Measurements from ENCODE around the gene MEX3B. TPM values are rescaled to one million over a fixed set of nuclear protein-coding genes. Genes with fewer than 3 reads are reported as not detected.

Gene MEX3B
- total and polyA plus RNA-seq, 9 of the 15 experiments (the other 6 are each of a cell fraction or from before 2014, with no cell fraction given), result 0.94 to 12.8 (median 3.6) TPM

GRCh38 chr15:82044373-82045178, 1.2 kb downstream of the MEX3B start:
- peak overlapping the region; percentile 88 for H3K4me2 ChIP-seq (ENCODE audit: insufficient read depth, low read length)
- H2AFZ ChIP-seq (ENCODE audit: low read depth, low read length), result no peak overlapping the region
- intact Hi-C loops (cut with micrococcal nuclease), result loop anchor here (5.0 kb wide), 1 partner anchor 232 kb away; no protein-coding TSS in a partner anchor
- H3K27ac ChIP-seq (ENCODE audit: extremely low read depth, low read depth, low read length), result peak overlapping the region; percentile 85; the same call in 1 of the 3 replicates
- TF ChIP-seq SRSF3 (IDR thresholded peaks at IDR 0.05; ENCODE audit: insufficient read depth, low read length) (no peak), ZBTB9 (CRISPR knock-in tag; IDR thresholded peaks at IDR 0.05) (0 out of 2 replicates have a peak, but pooled peaks have one; percentile 23), GABPB1 (CRISPR knock-in tag; IDR thresholded peaks at IDR 0.05) (0 out of 2 replicates have a peak, but pooled peaks have one; percentile 35), HDAC2 (IDR thresholded peaks at IDR 0.05) (0 out of 2 replicates have a peak, but pooled peaks have one; percentile 7), REST (IDR thresholded peaks at IDR 0.05; ENCODE audit: borderline replicate concordance) (no peak), REST (CRISPR knock-in tag; IDR thresholded peaks at IDR 0.05; ENCODE audit: low read depth) (no peak), RFX7 (CRISPR knock-in tag; IDR thresholded peaks at IDR 0.05) (no peak), RBFOX2 (IDR thresholded peaks at IDR 0.05; ENCODE audit: low read depth, low read length) (peak; percentile 57; the same call in 1 of the 2 replicates), POLR2G (IDR thresholded peaks at IDR 0.05; ENCODE audit: low read depth, low read length) (0 out of 2 replicates have a peak, but pooled peaks have one; percentile 33), FIP1L1 (IDR thresholded peaks at IDR 0.05; ENCODE audit: low read depth, low read length, poor library complexity, severe bottlenecking) (peak; percentile 2)
- in situ Hi-C loops (cut with MboI), result no loop called here
- CTCF ChIA-PET (ENCODE audit: low intra/inter-chr PET ratio), result no interaction called here
- H3K27me3 ChIP-seq (ENCODE audit: control insufficient read depth in 2 of 2, insufficient read depth in 2 of 2, low read length in 2 of 2), result no peaks in the 10 kb centered on the region
- H3K9me3 ChIP-seq (replicated peaks; ENCODE audit: control insufficient read depth, insufficient read depth, low read depth, low read length), result 0 out of 2 replicates have a peak, but pooled peaks cover 5% of the 10 kb centered on the region
- peaks cover 33% of the 10 kb centered on the region for H3K79me2 ChIP-seq (ENCODE audit: control insufficient read depth, insufficient read depth, low read length)
- peak overlapping the region; percentile 82 to 95; a peak in 3 of 4 replicates for H3K9ac ChIP-seq (ENCODE audit: insufficient read depth in 1 of 2, low read depth in 2 of 2, low read length in 2 of 2)
- no peaks in the 10 kb centered on the region for H3K9me1 ChIP-seq (ENCODE audit: control insufficient read depth, insufficient read depth, low read length)
- FAIRE-seq (no peak), ATAC-seq (no peak), DNase-seq (ENCODE audit: extremely low read depth in 1 of 4, low spot score in 3 of 4) (peak in 2 of 4 experiments; percentile 43 to 48)
- H3K36me3 ChIP-seq (ENCODE audit: control insufficient read depth, insufficient read depth, low read length), result peaks cover 19% of the 10 kb centered on the region; the same call in 2 of the 3 replicates
- no peaks in the 10 kb centered on the region for H4K20me1 ChIP-seq (replicated peaks; ENCODE audit: control insufficient read depth, insufficient read depth, low read length)
- peak overlapping the region; percentile 93 for H3K4me3 ChIP-seq
- POLR2A ChIA-PET, result interaction anchor here (1.0 kb wide), 1 partner anchor 97 kb away, joined by 4 read pairs; no protein-coding TSS in a partner anchor
- H3K4me1 ChIP-seq (replicated peaks in 1 of 2; ENCODE audit: control insufficient read depth in 2 of 2, insufficient read depth in 2 of 2, low read length in 2 of 2), result peaks cover 16 to 44% of the 10 kb centered on the region in 2 experiments
- BruUV-seq (replicated peaks), result no TSS peak
- 62% methylated on average over 48 of the region's 54 CpGs for WGBS (ENCODE audit: insufficient coverage, low coverage, missing lambda C conversion rate)
